T-helper 17 cell (primary cell): ENCODE data around the gene RPE. TPM values are rescaled to one million over a fixed set of nuclear protein-coding genes. Genes with fewer than 3 reads are reported as not detected.
A peak's percentile ranks its signal among the peaks of the same experiment; 100 is the strongest.

Experiments used
- ATAC-seq: fragments of 150-1000 bp; cut with Tn5 transposase; 2 replicates; pipeline ENCODE4 v1.10.0; 2021; ENCODE audit warnings: mild to moderate bottlenecking, moderate library complexity
- DNase-seq, 3 donors: peaks; one replicate each; pipeline versions ENCODE4 v3.0.0 to v3.0.0-alpha.2; 2020 to 2021
- H3K9me3 ChIP-seq: one replicate; pipeline ENCODE4 v1.7.0; 2013; ENCODE audit warnings: low read length, mild to moderate bottlenecking; ENCODE audit not compliant: control insufficient read depth, poor library complexity, severe bottlenecking
- H3K27ac Mint-ChIP-seq: one replicate; pipeline ENCODE4 v1.8.0; 2022; ENCODE audit warnings: mild to moderate bottlenecking, moderate library complexity, mixed read lengths
- H3K27me3 Mint-ChIP-seq: one replicate; pipeline ENCODE4 v1.8.0; 2022; ENCODE audit warnings: mixed read lengths
- H3K36me3 Mint-ChIP-seq: one replicate; pipeline ENCODE4 v1.8.0; 2022; ENCODE audit warnings: low read depth, mixed read lengths
- H3K4me1 Mint-ChIP-seq: one replicate; pipeline ENCODE4 v1.8.0; 2022; ENCODE audit warnings: mild to moderate bottlenecking, mixed read lengths
- H3K4me3 Mint-ChIP-seq: one replicate; pipeline ENCODE4 v1.8.0; 2022; ENCODE audit warnings: mild to moderate bottlenecking, moderate library complexity, mixed read lengths
- total RNA-seq, 4 donors: library from RNA in 2 of 4; stranded (reverse) in 2 of 4; gene quantifications; one replicate each; pipeline ENCODE4 v1.2.3 and lab custom pipeline; 2022 to 2026

The RPE gene
- total RNA-seq, result 10 to 100 TPM; 12.4 to 15.7 TPM
- total RNA-seq (lab: John Stamatoyannopoulos, UW), result 18.7 to 29.1 reads per million in 2 donors

DNA sequence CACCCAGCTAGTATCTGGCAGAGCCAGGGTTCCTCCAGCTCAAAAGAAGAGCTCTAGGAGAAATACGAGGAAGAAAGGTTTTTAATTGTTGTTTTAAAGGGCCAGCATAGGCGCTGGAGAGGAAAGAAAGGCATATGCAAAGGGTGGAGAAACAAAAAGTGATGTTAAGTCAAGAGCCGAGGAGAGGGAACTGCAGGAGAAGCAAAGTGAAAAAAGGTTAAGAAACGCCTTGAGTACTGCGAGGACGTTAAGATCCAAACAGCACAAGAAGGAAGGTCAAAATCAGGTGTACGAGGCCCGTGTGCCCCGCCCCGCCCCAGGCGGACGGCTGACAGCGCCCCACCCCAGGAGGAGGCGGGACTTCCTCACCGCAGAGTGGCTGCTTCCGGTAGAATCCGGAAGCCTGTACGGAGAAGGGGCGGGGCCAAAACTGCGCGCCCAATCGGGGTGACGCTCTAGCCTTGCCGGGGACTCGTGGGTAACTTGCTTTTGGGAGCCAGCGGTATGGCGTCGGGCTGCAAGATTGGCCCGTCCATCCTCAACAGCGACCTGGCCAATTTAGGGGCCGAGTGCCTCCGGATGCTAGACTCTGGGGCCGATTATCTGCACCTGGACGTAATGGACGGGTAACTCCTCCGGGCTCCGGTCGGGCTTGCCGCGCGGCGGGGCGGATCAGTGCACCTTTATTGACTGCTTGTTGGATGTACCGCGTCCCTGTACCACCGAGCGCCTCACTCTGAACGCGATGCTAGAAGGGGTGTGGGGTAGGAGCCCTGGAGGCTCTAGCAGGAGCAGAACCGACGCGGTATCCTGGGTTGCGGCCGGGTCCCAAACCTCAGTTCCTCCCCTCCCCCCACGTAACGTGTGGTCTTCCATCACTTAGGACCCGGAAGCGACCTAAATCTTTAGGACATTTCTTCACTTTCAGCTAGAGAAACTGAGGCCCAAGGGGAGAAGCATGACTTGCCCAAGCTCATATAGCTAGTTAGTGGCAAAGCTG lies at the start of gene RPE:
Gene RPE (plus strand): TSS at position 481 of the 1,000 bp plus-strand sequence. CDS start 24 bp downstream, at position 505.
- Mint-ChIP-seq H3K27me3 (no peaks in the 10 kb centered on the region), H3K36me3 (peaks cover 6% of the 10 kb centered on the region), H3K27ac (peak within 1 kb of the TSS; percentile 93), H3K4me1 (peaks cover 36% of the 10 kb centered on the region), H3K4me3 (peak within 1 kb of the TSS; percentile 97)
- ATAC-seq (peak; percentile 99), DNase-seq (peak; percentile 95 to 96 (median 96))
- H3K9me3 ChIP-seq, result no peaks in the 10 kb centered on the region

DNA sequence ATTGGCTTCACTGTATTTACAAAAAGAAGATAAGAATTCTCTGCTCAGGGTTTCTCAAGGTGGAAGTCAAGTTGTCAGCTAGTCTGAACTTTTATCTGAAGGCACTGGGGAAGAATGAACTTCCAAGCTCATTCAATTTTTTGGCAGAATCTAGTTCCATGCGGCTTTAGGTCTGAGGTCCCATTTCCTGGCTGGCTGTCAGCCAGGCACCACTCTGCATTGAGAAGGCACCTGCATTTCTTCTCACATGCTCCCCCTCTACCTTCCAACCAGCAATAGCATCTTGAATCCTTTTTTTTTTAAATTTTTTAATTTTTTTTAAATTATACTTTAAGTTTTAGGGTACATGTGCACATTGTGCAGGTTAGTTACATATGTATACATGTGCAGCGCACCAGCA lies 46.2 kb upstream of the RPE start:
- no peak overlapping the region for H3K27ac Mint-ChIP-seq
- DNase-seq (no peak), ATAC-seq (no peak)
- peaks cover 2% of the 10 kb centered on the region for H3K4me1 Mint-ChIP-seq
- peaks cover 28% of the 10 kb centered on the region for H3K27me3 Mint-ChIP-seq
- H3K4me3 Mint-ChIP-seq, result no peak overlapping the region
- H3K9me3 ChIP-seq, result no peaks in the 10 kb centered on the region
- H3K36me3 Mint-ChIP-seq, result no peaks in the 10 kb centered on the region

DNA sequence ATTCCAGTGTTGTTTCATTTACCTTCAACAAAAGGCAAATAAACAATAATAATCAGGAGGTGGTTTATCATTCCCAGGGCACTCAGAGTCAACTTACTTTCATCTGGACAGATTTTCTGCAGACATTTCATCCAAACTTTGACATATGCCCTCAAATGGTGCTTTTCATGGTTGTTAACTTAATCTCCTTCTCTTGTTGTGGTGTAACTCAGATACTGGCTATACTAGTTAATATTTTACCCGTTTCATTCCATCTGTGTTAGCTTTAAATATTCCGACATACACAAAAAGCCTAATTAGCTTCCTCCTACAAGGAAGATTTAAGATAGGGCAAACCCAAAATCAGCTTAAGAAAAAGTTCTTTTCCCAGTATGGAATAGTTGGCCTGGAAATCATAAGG lies 44.4 kb upstream of the RPE start:
- Mint-ChIP-seq H3K4me1 (peaks cover 2% of the 10 kb centered on the region), H3K36me3 (no peaks in the 10 kb centered on the region), H3K27ac (no peak overlapping the region), H3K4me3 (no peak overlapping the region), H3K27me3 (peaks cover 30% of the 10 kb centered on the region)
- H3K9me3 ChIP-seq, result no peaks in the 10 kb centered on the region
- no peak for ATAC-seq
- DNase-seq, result no peak

DNA sequence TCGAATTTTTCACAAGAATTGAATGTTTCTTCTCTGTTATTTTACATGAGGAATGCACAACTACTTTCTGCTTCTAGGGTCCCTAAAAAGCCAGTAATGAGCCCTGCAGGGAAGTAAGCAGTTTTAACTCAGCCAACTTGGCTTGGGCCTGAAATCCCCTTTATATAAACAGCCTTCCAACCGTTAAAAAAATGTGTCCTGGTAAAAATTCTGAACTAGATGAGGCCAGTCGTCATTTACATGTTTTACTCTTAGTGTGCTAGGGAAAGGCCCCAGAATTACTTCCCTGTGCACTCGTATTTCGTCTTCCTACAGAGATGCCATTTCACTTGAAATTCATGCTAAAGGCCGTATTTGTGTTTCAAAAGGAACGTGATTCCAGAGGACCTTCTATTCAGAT lies 42.4 kb upstream of the RPE start:
- peaks cover 5% of the 10 kb centered on the region for H3K4me1 Mint-ChIP-seq
- no peaks in the 10 kb centered on the region for H3K9me3 ChIP-seq
- ATAC-seq, result no peak
- peaks cover 22% of the 10 kb centered on the region for H3K27me3 Mint-ChIP-seq
- no peak for DNase-seq
- no peak overlapping the region for H3K27ac Mint-ChIP-seq
- no peaks in the 10 kb centered on the region for H3K36me3 Mint-ChIP-seq
- H3K4me3 Mint-ChIP-seq, result no peak overlapping the region

DNA sequence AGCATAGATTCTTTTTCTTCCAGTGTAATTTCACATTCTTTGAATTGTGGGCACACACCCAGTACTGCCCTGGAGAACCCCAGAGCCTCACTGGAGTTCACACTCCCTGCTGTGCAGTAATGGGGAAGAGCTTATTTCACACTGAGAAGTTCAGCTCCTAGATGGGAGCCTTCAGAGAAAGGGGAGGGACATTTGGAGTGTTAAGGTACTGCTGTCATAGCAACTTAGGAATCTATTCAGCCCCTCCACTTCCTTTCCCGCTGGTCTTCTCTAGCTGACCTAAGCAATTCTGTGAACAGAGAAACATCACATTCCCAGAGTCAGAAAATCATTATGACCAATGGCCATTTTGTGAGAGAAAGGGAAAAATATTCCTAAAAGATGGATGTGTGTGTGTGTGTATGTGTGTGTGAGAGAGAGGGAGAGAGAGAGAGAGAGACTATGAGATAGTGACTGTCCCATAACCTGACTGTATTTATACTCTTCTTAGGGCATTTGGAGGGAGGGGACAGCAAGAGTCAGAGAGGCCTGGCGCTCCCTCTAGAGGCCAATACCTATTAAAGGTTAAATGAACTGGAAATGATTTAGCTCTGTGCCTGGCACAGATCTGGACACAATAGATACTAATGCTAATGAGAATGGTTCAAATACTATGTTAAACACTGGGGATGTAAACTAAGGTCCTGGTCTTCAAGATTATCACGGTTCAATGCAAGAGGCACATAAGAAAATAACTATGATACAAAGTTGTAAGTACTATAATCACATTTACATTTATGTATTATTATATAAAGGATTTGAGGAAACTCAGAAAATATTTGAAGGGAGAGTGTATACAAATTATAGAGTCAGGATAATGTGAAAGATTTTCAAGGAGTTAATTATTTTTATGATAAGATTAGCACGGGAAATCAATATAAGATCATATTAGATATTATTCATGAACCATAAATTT lies 41.5 kb upstream of the RPE start:
- Mint-ChIP-seq H3K4me3 (no peak overlapping the region), H3K27me3 (peaks cover 22% of the 10 kb centered on the region), H3K36me3 (no peaks in the 10 kb centered on the region), H3K27ac (no peak overlapping the region), H3K4me1 (peaks cover 5% of the 10 kb centered on the region)
- ATAC-seq (peak; percentile 71), DNase-seq (no peak)
- H3K9me3 ChIP-seq, result no peaks in the 10 kb centered on the region

DNA sequence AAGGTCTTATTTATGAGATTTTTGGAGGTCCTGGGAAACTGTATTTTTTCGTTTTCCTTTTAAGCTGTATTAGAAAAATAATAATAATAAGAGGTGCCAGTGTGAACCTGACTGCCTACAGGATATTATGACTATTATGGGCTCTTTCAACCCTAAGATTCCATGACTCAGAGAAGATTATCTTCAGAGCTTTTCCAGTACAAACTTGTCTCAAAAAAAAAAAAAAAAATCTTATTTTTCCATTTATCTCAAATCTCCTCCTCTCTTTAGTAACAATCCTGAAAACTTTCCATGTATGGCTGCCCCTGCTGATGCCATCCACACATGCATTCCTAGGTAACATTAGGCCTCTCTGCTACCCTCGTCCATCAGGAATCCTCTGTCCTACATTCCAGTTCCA lies 36.7 kb upstream of the RPE start:
- DNase-seq, result no peak
- no peak for ATAC-seq
- peaks cover 5% of the 10 kb centered on the region for H3K4me1 Mint-ChIP-seq
- peaks cover 30% of the 10 kb centered on the region for H3K27me3 Mint-ChIP-seq
- no peak overlapping the region for H3K4me3 Mint-ChIP-seq
- no peaks in the 10 kb centered on the region for H3K36me3 Mint-ChIP-seq
- no peaks in the 10 kb centered on the region for H3K9me3 ChIP-seq
- no peak overlapping the region for H3K27ac Mint-ChIP-seq

DNA sequence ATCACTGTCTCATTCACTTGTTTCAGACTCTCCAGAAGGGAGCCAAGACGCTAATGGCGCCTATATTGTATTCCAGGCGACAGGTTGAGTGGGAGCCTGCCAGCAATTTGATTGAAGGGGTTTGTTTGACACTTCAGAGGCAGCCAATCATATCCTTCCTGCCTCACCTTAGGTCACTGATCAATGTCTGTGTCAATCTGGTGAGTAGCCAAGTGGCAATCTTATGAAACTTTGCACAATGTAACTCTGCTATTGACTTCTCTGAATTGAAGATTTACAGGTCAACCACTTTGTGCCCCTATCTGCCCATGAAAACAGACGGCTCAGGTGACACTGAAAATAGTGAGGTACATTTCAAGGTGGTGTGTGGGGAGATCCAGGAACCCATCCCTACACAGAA lies 32.7 kb upstream of the RPE start:
- ATAC-seq (no peak), DNase-seq (no peak)
- peaks cover 42% of the 10 kb centered on the region for H3K27me3 Mint-ChIP-seq
- no peaks in the 10 kb centered on the region for H3K36me3 Mint-ChIP-seq
- no peak overlapping the region for H3K27ac Mint-ChIP-seq
- no peaks in the 10 kb centered on the region for H3K4me1 Mint-ChIP-seq
- no peaks in the 10 kb centered on the region for H3K9me3 ChIP-seq
- no peak overlapping the region for H3K4me3 Mint-ChIP-seq

DNA sequence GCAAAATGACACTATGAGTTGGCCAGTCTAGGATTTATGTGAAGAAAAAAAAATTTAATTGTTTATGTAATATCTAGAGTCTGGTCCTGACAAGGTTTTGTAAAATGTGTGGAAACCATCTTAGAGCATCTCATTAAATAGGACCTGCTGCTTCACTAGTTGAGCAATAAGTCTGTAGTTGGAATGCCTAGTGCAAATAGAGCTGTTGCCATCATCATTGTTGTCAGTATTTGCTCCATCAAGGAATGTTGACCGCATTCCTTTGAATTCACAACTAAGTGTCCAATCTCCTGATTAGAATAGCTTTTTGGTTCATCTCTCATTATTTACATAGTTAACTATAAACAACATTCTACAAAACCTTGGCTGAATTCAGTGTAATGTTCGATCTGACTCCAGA lies 32.2 kb upstream of the RPE start:
- no peaks in the 10 kb centered on the region for H3K9me3 ChIP-seq
- H3K27me3 Mint-ChIP-seq, result peaks cover 42% of the 10 kb centered on the region
- ATAC-seq (no peak), DNase-seq (no peak)
- no peaks in the 10 kb centered on the region for H3K36me3 Mint-ChIP-seq
- no peak overlapping the region for H3K27ac Mint-ChIP-seq
- H3K4me3 Mint-ChIP-seq, result no peak overlapping the region
- no peaks in the 10 kb centered on the region for H3K4me1 Mint-ChIP-seq

DNA sequence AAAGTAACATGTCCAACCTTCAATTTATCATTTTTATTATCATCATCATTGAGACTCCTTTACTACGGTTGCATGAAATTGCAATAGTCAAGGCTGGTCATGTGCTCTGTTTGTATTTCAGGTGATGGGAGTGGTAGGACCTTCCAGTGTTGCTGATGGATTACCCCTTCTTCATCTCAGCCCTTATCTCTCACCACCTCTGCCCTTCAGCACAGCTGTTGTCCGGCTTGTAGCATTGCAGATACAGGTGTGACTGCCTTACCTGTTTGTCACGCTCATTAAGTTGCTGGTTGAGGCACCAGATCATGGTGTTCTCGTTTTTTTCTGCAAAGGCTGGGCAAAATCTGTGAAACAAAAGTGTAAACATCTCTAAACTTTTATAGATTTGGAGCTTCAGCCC lies 31.7 kb upstream of the RPE start:
- Mint-ChIP-seq H3K27ac (no peak overlapping the region), H3K4me1 (no peaks in the 10 kb centered on the region), H3K36me3 (no peaks in the 10 kb centered on the region), H3K27me3 (peaks cover 42% of the 10 kb centered on the region), H3K4me3 (no peak overlapping the region)
- no peak for ATAC-seq
- H3K9me3 ChIP-seq, result no peaks in the 10 kb centered on the region
- no peak for DNase-seq

DNA sequence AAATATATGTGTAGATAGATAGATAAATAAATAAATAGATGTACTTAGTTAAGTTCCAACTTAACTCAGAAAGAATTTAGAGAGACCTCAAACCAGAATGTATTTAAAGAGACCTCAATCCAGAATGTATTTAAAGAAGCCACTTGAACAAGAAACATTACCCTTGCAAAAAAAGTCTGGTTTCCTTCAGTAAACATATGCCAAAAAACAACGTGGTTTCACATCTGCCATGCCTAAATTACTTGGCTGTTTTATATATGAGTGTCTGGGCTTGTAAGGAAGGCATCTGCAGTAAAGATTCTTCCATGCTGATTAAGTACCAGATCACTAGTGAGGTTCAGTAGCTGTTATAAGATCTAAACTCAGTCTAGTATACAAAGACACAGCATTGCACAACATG lies 29.1 kb upstream of the RPE start:
- no peak overlapping the region for H3K4me3 Mint-ChIP-seq
- H3K4me1 Mint-ChIP-seq, result no peaks in the 10 kb centered on the region
- H3K36me3 Mint-ChIP-seq, result no peaks in the 10 kb centered on the region
- peaks cover 37% of the 10 kb centered on the region for H3K27me3 Mint-ChIP-seq
- H3K27ac Mint-ChIP-seq, result no peak overlapping the region
- no peak for DNase-seq
- no peak for ATAC-seq
- H3K9me3 ChIP-seq, result no peaks in the 10 kb centered on the region

DNA sequence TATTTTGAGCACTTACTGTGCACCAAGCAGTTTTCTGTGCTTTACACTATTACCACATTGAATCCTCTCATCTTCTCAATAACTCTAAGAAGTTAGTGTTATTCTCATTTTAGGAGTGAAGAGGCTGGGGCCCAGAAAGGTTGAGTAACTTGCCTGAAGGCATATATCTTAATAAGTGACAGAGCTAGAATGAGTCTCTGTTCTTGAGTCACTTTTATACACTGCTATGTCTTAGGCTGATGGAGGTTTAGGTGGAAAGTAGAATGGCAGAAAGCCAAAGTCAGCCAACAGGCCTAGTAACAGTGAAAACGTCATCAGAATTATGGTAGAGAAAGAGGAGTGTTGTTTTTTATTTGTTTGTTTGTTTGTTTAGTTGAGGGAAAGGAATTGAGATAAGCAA lies 27.9 kb upstream of the RPE start:
- H3K4me3 Mint-ChIP-seq, result no peak overlapping the region
- ATAC-seq, result no peak

DNA sequence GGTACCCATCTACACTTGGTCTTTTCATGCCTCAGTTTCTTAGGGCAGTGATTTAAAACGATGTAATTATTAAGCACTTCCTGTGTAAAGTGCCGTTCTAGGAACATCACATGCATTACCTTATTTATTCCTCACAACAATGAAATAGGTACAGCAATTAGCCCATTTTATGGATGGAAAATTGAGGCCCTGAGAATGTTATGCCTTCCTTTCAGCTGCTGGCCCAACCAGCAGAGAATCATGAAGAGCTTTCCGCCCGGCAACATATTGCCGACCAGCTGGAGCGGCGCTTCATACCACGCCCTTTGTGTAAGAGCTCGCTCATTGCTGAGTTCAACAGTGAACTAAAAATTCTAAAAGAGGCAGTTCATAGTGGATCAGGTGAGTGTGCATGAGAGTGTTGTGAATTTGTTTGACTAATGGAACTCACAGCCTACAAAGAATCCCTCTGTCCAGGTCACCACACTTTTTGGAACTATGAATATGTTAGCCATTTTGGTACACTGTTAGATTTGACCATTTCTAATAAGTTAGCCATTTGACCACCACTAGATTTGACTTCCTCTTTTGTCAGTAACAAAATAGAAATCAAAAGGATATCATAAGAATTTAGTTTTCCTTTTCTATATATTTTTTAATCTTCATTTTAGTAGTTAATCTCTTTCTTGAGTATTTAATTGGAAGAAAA lies 25.6 kb upstream of the RPE start:
- Mint-ChIP-seq H3K27me3 (peaks cover 21% of the 10 kb centered on the region), H3K36me3 (no peaks in the 10 kb centered on the region), H3K27ac (no peak overlapping the region), H3K4me3 (no peak overlapping the region), H3K4me1 (no peaks in the 10 kb centered on the region)
- no peaks in the 10 kb centered on the region for H3K9me3 ChIP-seq
- no peak for DNase-seq
- no peak for ATAC-seq

More for the DNA sequence above, 27.9 kb upstream of the RPE start:
- no peak for DNase-seq
- Mint-ChIP-seq H3K36me3 (no peaks in the 10 kb centered on the region), H3K27me3 (peaks cover 28% of the 10 kb centered on the region), H3K27ac (no peak overlapping the region), H3K4me1 (no peaks in the 10 kb centered on the region)
- H3K9me3 ChIP-seq, result no peaks in the 10 kb centered on the region
